ENCODE results near the gene WDR64.

Gene WDR64

GRCh38 chr1:241610056-241610815 is 41.8 kb upstream of the WDR64 start:
- no peak for DNase-seq (ENCODE audit: low read depth)
- no peak for TF ChIP-seq CTCF (IDR thresholded peaks at IDR 0.05; ENCODE audit: low read depth, low read length, missing control alignments)
- no peak overlapping the region for H3K4me3 ChIP-seq (ENCODE audit: low read depth, low read length)
- in situ Hi-C loops (cut with HindIII; ENCODE audit: low sequenced_read_pairs), result loop anchor here (10.0 kb wide), 1 partner anchor 235 kb away; the partner anchor contains the start of gene EXO1

- peak; percentile 41 for TF ChIP-seq CTCF (IDR thresholded peaks at IDR 0.05; ENCODE audit: low read depth, low read length, missing control alignments)
- H3K4me3 ChIP-seq (ENCODE audit: low read depth, low read length), result no peak overlapping the region
- peak; percentile 56 for DNase-seq (ENCODE audit: low read depth)
- in situ Hi-C loops (cut with HindIII; ENCODE audit: low sequenced_read_pairs), result loop anchor here (10.0 kb wide), 1 partner anchor 234 kb away; the partner anchor contains the start of gene EXO1
Measured at GRCh38 chr1:241611063-241611462, 41.0 kb upstream of the WDR64 start.

- no peak overlapping the region for H3K4me3 ChIP-seq (ENCODE audit: low read depth, low read length)
- TF ChIP-seq CTCF (IDR thresholded peaks at IDR 0.05; ENCODE audit: low read depth, low read length, missing control alignments), result no peak
- in situ Hi-C loops (cut with HindIII; ENCODE audit: low sequenced_read_pairs), result loop anchor here (10.0 kb wide), 1 partner anchor 233 kb away; the partner anchor contains the start of gene EXO1
- DNase-seq (ENCODE audit: low read depth), result no peak
Measured at GRCh38 chr1:241611736-241612135, 40.3 kb upstream of the WDR64 start.

GRCh38 chr1:241612533-241613477 is 39.3 kb upstream of the WDR64 start:
- no peak overlapping the region for H3K4me3 ChIP-seq (ENCODE audit: low read depth, low read length)
- peak; percentile 72 for DNase-seq (ENCODE audit: low read depth)
- in situ Hi-C loops (cut with HindIII; ENCODE audit: low sequenced_read_pairs), result loop anchor here (10.0 kb wide), 1 partner anchor 232 kb away; the partner anchor contains the start of gene EXO1

GRCh38 chr1:241614144-241614543 is 37.9 kb upstream of the WDR64 start:
- in situ Hi-C loops (cut with HindIII; ENCODE audit: low sequenced_read_pairs), result loop anchor here (10.0 kb wide), 1 partner anchor 231 kb away; the partner anchor contains the start of gene EXO1
- peak; percentile 43 for DNase-seq (ENCODE audit: low read depth)
- no peak overlapping the region for H3K4me3 ChIP-seq (ENCODE audit: low read depth, low read length)
- no peak for TF ChIP-seq CTCF (IDR thresholded peaks at IDR 0.05; ENCODE audit: low read depth, low read length, missing control alignments)

More at GRCh38 chr1:241612533-241613477, 39.3 kb upstream of the WDR64 start:
- TF ChIP-seq CTCF (IDR thresholded peaks at IDR 0.05; ENCODE audit: low read depth, low read length, missing control alignments), result no peak

DNA sequence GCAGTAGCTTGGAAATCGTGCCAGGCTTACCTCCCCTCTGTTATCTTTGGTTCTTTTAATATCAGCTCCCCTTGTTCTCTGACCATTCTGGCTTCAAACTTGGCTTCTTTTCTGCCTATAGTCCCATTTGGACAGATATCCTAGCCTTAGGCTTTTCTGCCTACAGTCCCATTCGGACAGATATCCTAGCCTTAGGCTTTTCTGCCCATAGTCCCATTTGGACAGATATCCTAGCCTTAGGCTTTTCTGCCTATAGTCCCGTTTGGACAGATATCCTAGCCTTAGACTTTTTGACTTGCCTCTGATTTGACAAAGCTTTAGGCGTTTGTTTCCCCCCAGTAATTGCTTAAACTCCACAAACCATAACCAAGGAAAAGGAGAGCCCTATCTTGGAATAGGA is 37.5 kb upstream of the WDR64 start:
- TF ChIP-seq CTCF (IDR thresholded peaks at IDR 0.05; ENCODE audit: low read depth, low read length, missing control alignments), result no peak
- in situ Hi-C loops (cut with HindIII; ENCODE audit: low sequenced_read_pairs), result loop anchor here (10.0 kb wide), 1 partner anchor 230 kb away; the partner anchor contains the start of gene EXO1
- DNase-seq (ENCODE audit: low read depth), result no peak
- no peak overlapping the region for H3K4me3 ChIP-seq (ENCODE audit: low read depth, low read length)
